Heart left ventricle (tissue), 13 donors: ENCODE results near the gene MAP4K5.

ENCODE experiments used
- POLR2A ChIP-seq, 2 donors: fragments of 450-650 bp; IDR thresholded peaks; one replicate each; pipeline ENCODE4 v1.6.1; 2017; ENCODE audit warnings: antibody characterized with exemption in 2 of 2, mild to moderate bottlenecking in 2 of 2, moderate library complexity in 2 of 2
- TF ChIP-seq, protein P1 (sequence below), 12 donors: fragments of 200-600 bp; sonication (generic) in 4 of 12; IDR thresholded peaks; one replicate each; pipeline versions ENCODE4 v1.5.0 to v1.8.0; 2018 to 2022; ENCODE audit warnings: antibody characterized with exemption in 12 of 12, mild to moderate bottlenecking in 5 of 12
- donor health status: ischemic (EF 13 %, LVEDD 7.1; RV severe dilation, severe dysfunction).
- donor health status: DM: no; HTN: yes; CAD: no.
- donor health status: DM: no; HTN: no; CAD: no.
- donor health status: ischemic (EF 25% LVEDD 6.9; RV normal size, moderate dysfunction).
- donor health status: ischemic (EF 25% LVEDD 5.7; RV mildly dilated, moderate dysfunction).
- donor health status: ischemic (EF 35%, LVEDD 5.7; RV mildly dilated, moderate dysfunction).
- donor health status: nonischemic (EF 11% LVEDD 7.7; RV severe dilation, severe dysfunction).
- donor health status: DM: yes; HTN: yes; CAD: no.
- donor health status: PGD.
- donor health status: ischemic (EF 29% LVEDD 5.4; RV normal size, mild dysfunction).
- donor health status: nonischemic (EF 23%, LVEDD 6.1; RV moderate dilation, normal function).

DNA sequence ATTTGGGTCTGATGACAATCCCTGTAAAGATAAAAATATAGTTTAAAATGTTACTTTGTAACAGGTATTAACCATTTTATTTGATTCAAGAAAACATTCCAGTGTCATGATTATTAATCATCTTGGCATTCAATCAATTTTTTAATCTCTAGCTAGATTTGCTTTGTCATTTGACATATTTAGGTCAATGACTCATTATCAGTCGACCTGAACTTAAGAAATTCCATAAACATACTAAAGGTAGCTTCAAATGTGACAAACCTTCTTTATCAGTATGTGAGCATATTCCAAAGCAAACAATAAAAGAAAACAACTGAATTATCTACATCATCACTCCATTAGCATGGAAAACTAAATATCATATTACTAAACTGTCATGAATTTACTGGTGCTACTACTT lies 84.9 kb downstream of the MAP4K5 start:
- TF ChIP-seq, protein P1, sequence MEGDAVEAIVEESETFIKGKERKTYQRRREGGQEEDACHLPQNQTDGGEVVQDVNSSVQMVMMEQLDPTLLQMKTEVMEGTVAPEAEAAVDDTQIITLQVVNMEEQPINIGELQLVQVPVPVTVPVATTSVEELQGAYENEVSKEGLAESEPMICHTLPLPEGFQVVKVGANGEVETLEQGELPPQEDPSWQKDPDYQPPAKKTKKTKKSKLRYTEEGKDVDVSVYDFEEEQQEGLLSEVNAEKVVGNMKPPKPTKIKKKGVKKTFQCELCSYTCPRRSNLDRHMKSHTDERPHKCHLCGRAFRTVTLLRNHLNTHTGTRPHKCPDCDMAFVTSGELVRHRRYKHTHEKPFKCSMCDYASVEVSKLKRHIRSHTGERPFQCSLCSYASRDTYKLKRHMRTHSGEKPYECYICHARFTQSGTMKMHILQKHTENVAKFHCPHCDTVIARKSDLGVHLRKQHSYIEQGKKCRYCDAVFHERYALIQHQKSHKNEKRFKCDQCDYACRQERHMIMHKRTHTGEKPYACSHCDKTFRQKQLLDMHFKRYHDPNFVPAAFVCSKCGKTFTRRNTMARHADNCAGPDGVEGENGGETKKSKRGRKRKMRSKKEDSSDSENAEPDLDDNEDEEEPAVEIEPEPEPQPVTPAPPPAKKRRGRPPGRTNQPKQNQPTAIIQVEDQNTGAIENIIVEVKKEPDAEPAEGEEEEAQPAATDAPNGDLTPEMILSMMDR (IDR thresholded peaks at IDR 0.05): no peak
- TF ChIP-seq POLR2A (IDR thresholded peaks at IDR 0.05): no peak
